Mesenteric fat pad (tissue), 1 donor: ENCODE measurements around the gene H19. TPM values are rescaled to one million over a fixed set of nuclear protein-coding genes. Genes with fewer than 3 reads are reported as not detected.

Experiments used
- DNase-seq: peaks from one replicate; pipeline ENCODE4 v3.0.0-alpha.2; 2020; ENCODE audit warnings: low spot score
- total RNA-seq: library from RNA; stranded (reverse); fragmentation: NEBNext Ultra II Directional; extraction: Animal tissue kit (Norgen Biotek cat#: 25700); gene quantifications from one replicate; pipeline ENCODE4 v1.2.1, GENCODE V29; 2021
- donor health status: DM: yes; HTN: yes; CAD: no.

The H19 gene
- total RNA-seq, 1 donor from 2014 or later = 292 TPM

DNA sequence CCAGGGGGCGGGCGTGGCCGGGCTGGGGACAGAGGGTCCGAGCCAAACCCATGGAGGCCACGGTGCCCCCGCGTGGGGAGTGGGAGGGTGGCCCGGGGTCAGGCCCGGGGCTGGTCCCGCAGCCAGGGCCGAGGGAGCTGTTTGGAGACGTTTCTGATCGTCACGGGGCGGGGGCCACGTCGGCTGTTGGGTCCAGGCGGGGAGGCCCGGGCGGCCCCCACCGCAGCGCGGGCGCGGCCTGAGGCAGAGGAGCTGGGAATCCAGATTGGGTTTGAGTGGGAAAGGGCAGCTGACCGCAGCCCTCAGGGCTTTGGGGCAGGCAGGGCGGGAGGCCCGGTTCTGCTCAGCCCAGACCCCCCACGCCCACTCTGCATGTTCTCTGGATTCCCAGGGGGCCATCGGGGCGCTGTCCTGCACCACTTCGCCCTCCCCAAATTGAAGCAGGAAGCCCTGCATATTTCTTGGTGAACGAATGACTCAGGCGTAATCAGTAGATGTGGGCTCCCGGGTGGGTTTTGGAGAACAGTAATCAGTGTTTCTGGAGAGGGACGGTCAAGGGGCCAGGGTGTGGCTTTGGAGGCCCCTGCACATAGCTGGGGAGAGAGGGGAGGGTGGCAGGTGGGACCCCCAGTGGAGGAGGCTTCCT, 49.9 kb downstream of the H19 start:
- no peak for DNase-seq

DNA sequence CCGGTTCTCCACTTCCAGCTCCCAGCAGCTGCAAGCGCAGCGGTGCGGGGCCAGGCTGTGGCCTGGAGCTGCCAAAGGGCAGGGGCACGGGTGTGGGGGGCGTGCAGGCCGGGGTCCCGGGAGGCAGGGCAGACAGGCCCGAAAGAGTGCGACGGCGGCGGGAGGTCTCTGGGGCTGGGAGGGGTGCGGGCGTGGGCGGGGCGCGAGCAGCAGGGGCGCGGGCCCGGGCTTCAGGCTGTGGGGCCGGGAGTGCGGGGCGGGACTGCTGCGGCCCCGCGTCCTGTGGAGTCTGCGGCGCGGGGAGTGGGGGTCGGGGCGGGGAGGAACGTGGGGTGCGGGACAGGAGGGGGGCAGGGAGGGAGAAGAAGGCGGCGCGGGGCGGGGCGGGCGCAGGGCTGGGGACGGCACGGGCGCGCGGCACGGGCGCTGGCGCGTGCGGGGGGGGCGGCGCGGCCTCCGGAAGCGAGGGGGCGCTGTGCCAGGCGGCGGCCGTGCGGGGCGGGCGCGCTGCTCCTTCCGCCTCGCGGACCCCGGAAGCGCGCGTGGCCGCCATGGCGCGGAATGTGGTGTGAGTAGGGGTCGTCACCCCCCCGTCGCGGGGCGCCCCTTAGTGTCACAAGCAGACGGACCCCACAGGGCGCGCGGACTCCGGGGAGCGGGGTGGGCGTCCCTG, 50.7 kb downstream of the H19 start, which contains the start of gene MRPL23:
Gene MRPL23, plus strand, starts transcription at position 521 of the 673 bp plus-strand sequence. Its CDS starts 31 bp downstream, at position 552.
- no peak for DNase-seq

Other genes with a start within 250 kb of the H19 start
- gene IFITM10, start 247.2 kb downstream of the H19 start, total RNA-seq = 1.5 TPM
- 940 TPM for gene CTSD, start 233.9 kb downstream of the H19 start, total RNA-seq
- gene SYT8, start 162.9 kb downstream of the H19 start, total RNA-seq = not detected
- gene TNNI2, start 158.9 kb downstream of the H19 start, total RNA-seq = 0.64 TPM
- gene LSP1, start 144.8 kb downstream of the H19 start, total RNA-seq = 46.4 TPM
- not detected for gene PRR33, start 105.9 kb downstream of the H19 start, total RNA-seq
- 22.9 TPM for gene TNNT3, start 78.1 kb downstream of the H19 start, total RNA-seq
- 26.0 TPM for gene MRPL23, start 50.5 kb downstream of the H19 start, total RNA-seq
- gene IGF2, start 141.5 kb upstream of the H19 start, total RNA-seq = 148 TPM
- gene INS, start 163.4 kb upstream of the H19 start, total RNA-seq = 0.74 TPM
- gene TH, start 174.0 kb upstream of the H19 start, total RNA-seq = not detected